Tibial nerve (tissue), 4 donors: ENCODE results near the gene RAPSN. TPM values are rescaled to one million over a fixed set of nuclear protein-coding genes. Genes with fewer than 3 reads are reported as not detected.

Experiments used
- DNase-seq, 2 donors: peaks; one replicate each; pipeline ENCODE4 v3.0.0-alpha.2; 2019; ENCODE audit warnings: low spot score in 2 of 2
- H3K27ac ChIP-seq, 4 donors: fragments of 200-600 bp; sonication (generic) in 3 of 4; one replicate each; pipeline ENCODE4 v1.5.1; 2017 to 2019; ENCODE audit warnings: mild to moderate bottlenecking in 1 of 4
- H3K27me3 ChIP-seq, 2 donors: fragments of 200-600 bp; sonication (generic) in 1 of 2; one replicate each; pipeline versions ENCODE4 v1.5.1 to v1.6.0; 2017 to 2019
- H3K36me3 ChIP-seq, 3 donors: fragments of 200-600 bp; sonication (generic); one replicate each; pipeline ENCODE4 v1.5.1; 2018 to 2019
- H3K4me1 ChIP-seq, 4 donors: fragments of 200-600 bp; sonication (generic) in 3 of 4; one replicate each; pipeline ENCODE4 v1.5.1; 2017 to 2019
- H3K4me3 ChIP-seq, 4 donors: fragments of 200-600 bp; sonication (generic) in 3 of 4; one replicate each; pipeline ENCODE4 v1.5.1; 2017 to 2019; ENCODE audit warnings: mild to moderate bottlenecking in 1 of 4, moderate library complexity in 1 of 4
- H3K9me3 ChIP-seq, 4 donors: fragments of 200-600 bp; sonication (generic) in 3 of 4; one replicate each; pipeline ENCODE4 v1.5.1; 2017 to 2019
- CTCF ChIP-seq, 5 experiments: fragments of 200-600 bp in 3 of 5; fragments of 450-650 bp in 2 of 5; sonication (generic) in 3 of 5; IDR thresholded peaks; one replicate each; pipeline ENCODE4 v1.5.1; 2016 to 2019; ENCODE audit warnings: antibody characterized with exemption in 5 of 5, mild to moderate bottlenecking in 3 of 5, moderate library complexity in 2 of 5
- EP300 ChIP-seq, 2 donors: sonication (generic); formaldehyde crosslinking; IDR thresholded peaks; one replicate each; pipeline ENCODE4 v1.6.1; 2017; ENCODE audit warnings: antibody characterized with exemption in 2 of 2, mild to moderate bottlenecking in 1 of 2
- POLR2A ChIP-seq, 2 donors: fragments of 450-650 bp; IDR thresholded peaks; one replicate each; pipeline ENCODE4 v1.6.1; 2017; ENCODE audit warnings: antibody characterized with exemption in 2 of 2, mild to moderate bottlenecking in 2 of 2, moderate library complexity in 2 of 2
- WGBS, 2 donors: methylation state at CpG; one replicate each; pipeline ENCODE4 v1.1.5; 2018; 5-methylcytosine and 5-hydroxymethylcytosine counted together
- small RNA-seq: library from RNA; depleted of rRNA; stranded (forward); fragments of <200 nt; gene quantifications from one replicate; pipeline ENCODE3, GENCODE V24; 2016
- total RNA-seq, 4 donors: library from RNA; depleted of rRNA; stranded (reverse); fragments of >200 nt; gene quantifications; one replicate each; pipeline ENCODE4 v1.1.0, GENCODE V29; 2016

RAPSN gene
- total RNA-seq, 4 donors from 2014 or later = 2.2 to 6.7 (median 2.7) TPM

GRCh38 chr11:47389577-47390421, 59.1 kb downstream of the RAPSN start:
- Histone ChIP-seq H3K4me1 (peaks cover 0 to 13% (median 0%) of the 10 kb centered on the region in 4 donors), H3K9me3 (no peaks in the 10 kb centered on the region), H3K27ac (no peak overlapping the region), H3K27me3 (no peaks in the 10 kb centered on the region), H3K36me3 (no peaks in the 10 kb centered on the region), H3K4me3 (no peak overlapping the region)
- 77 to 83% methylated on average over 17 of the region's 17 CpGs for WGBS, 2 donors
- no peak for TF ChIP-seq EP300 (IDR thresholded peaks at IDR 0.05)
- no peak for TF ChIP-seq CTCF (IDR thresholded peaks at IDR 0.05)
- TF ChIP-seq POLR2A (IDR thresholded peaks at IDR 0.05) = no peak
- DNase-seq = no peak

- H3K9me3 ChIP-seq = no peaks in the 10 kb centered on the region
- no peak for DNase-seq
- H3K4me1 ChIP-seq = peaks cover 0 to 8% (median 0%) of the 10 kb centered on the region in 4 donors
- TF ChIP-seq EP300 (IDR thresholded peaks at IDR 0.05) = no peak
- no peak for TF ChIP-seq CTCF (IDR thresholded peaks at IDR 0.05)
- no peak for TF ChIP-seq POLR2A (IDR thresholded peaks at IDR 0.05)
- no peaks in the 10 kb centered on the region for H3K27me3 ChIP-seq
- no peaks in the 10 kb centered on the region for H3K36me3 ChIP-seq
- no peak overlapping the region for H3K27ac ChIP-seq
- 86 to 87% methylated on average over 23 to 28 of the region's 28 CpGs for WGBS, 2 donors
- H3K4me3 ChIP-seq = no peak overlapping the region
Measured at GRCh38 chr11:47388697-47389576, 60.0 kb downstream of the RAPSN start.

- peak overlapping the region in 1 of 4 donors; percentile 10 for H3K27ac ChIP-seq
- 63 to 73% methylated on average over 12 to 13 of the region's 13 CpGs for WGBS, 2 donors
Measured at GRCh38 chr11:47387944-47388696, 60.8 kb downstream of the RAPSN start.

More at GRCh38 chr11:47387944-47388696, 60.8 kb downstream of the RAPSN start:
- Histone ChIP-seq H3K9me3 (no peaks in the 10 kb centered on the region), H3K4me3 (no peak overlapping the region), H3K27me3 (no peaks in the 10 kb centered on the region), H3K4me1 (peaks cover 0 to under 1% (median 0%) of the 10 kb centered on the region in 4 donors), H3K36me3 (no peaks in the 10 kb centered on the region)
- no peak for DNase-seq
- TF ChIP-seq POLR2A (IDR thresholded peaks at IDR 0.05) = no peak
- no peak for TF ChIP-seq EP300 (IDR thresholded peaks at IDR 0.05)
- TF ChIP-seq CTCF (IDR thresholded peaks at IDR 0.05) = no peak

Small RNA genes within 50 kb of the gene (small RNA-seq; reads per million reads assigned to genes)
- not detected for gene MIR4487

Other genes starting within 250 kb of the RAPSN start
- 10 to 100 TPM; 43.8 to 82.8 (median 52.4) TPM for gene DDB2, start 234.2 kb downstream of the RAPSN start, total RNA-seq
- gene ACP2, start 200.3 kb downstream of the RAPSN start, total RNA-seq = 10 to 100 TPM; 38.5 to 88.1 (median 58.8) TPM
- gene NR1H3, start 191.1 kb downstream of the RAPSN start, total RNA-seq = 100 to 1,000 TPM in 3 of 4 donors, 10 to 100 TPM in 1; 92.7 to 218 (median 124) TPM
- 10 to 100 TPM; 41.9 to 68.0 (median 52.2) TPM for gene MADD, start 179.0 kb downstream of the RAPSN start, total RNA-seq
- under 1 TPM in 2 of 4 donors, not detected in 2; 0.21 to 0.60 TPM for gene MYBPC3, start 96.4 kb downstream of the RAPSN start, total RNA-seq
- gene SPI1, start 70.6 kb downstream of the RAPSN start, total RNA-seq = 10 to 100 TPM; 18.8 to 73.5 (median 25.2) TPM
- gene SLC39A13, start 40.5 kb downstream of the RAPSN start, total RNA-seq = 100 to 1,000 TPM in 3 of 4 donors, 10 to 100 TPM in 1; 91.6 to 142 (median 116) TPM
- gene PSMC3, start 22.7 kb downstream of the RAPSN start, total RNA-seq = 100 to 1,000 TPM; 103 to 147 (median 128) TPM
- 100 to 1,000 TPM in 3 of 4 donors, 10 to 100 TPM in 1; 70.3 to 144 (median 127) TPM for gene CELF1, start 104.0 kb upstream of the RAPSN start, total RNA-seq
- 100 to 1,000 TPM in 3 of 4 donors, 10 to 100 TPM in 1; 97.3 to 158 (median 137) TPM for gene PTPMT1, start 116.5 kb upstream of the RAPSN start, total RNA-seq
- 10 to 100 TPM; 18.0 to 20.8 (median 19.5) TPM for gene KBTBD4, start 129.8 kb upstream of the RAPSN start, total RNA-seq
- gene NDUFS3, start 129.9 kb upstream of the RAPSN start, total RNA-seq = 10 to 100 TPM; 55.1 to 65.4 (median 61.1) TPM
- gene FAM180B, start 137.5 kb upstream of the RAPSN start, total RNA-seq = 10 to 100 TPM in 1 of 4 donors, 1 to 10 TPM in 3; 3.3 to 22.7 (median 4.1) TPM
- 10 to 100 TPM in 2 of 4 donors, 1 to 10 TPM in 2; 6.9 to 13.2 (median 9.2) TPM for gene C1QTNF4, start 145.3 kb upstream of the RAPSN start, total RNA-seq
- gene MTCH2, start 193.4 kb upstream of the RAPSN start, total RNA-seq = 10 to 100 TPM; 33.0 to 50.2 (median 36.3) TPM